CD4-positive, alpha-beta T cell (primary cell): ENCODE data around the gene SLC29A1. TPM values are rescaled to one million over a fixed set of nuclear protein-coding genes. Genes with fewer than 3 reads are reported as not detected.
A peak's percentile ranks its signal among the peaks of the same experiment; 100 is the strongest.
"Not testable (repeated sequence)": the region's sequence is repeated elsewhere in the genome, so short reads cannot be mapped to it uniquely, and the experiment has no call there.

Experiments
- ATAC-seq: fragments of 200-7000 bp; cut with Tn5 transposase; one replicate; pipeline ENCODE4 v1.10.0; 2022; ENCODE audit warnings: mild to moderate bottlenecking; ENCODE audit not compliant: poor library complexity
- CTCF ChIA-PET: fragments of 350-600 bp; sonication (Branson Sonifier 250); formaldehyde crosslinking; loops from one replicate; lab custom pipeline; 2021; ENCODE audit warnings: antibody characterized with exemption, inconsistent platforms; lab: Charles Lee
- POLR2A ChIA-PET: fragments of 350-600 bp; sonication (Branson Sonifier 250); formaldehyde crosslinking; loops from one replicate; lab custom pipeline; 2021; ENCODE audit warnings: antibody characterized with exemption, inconsistent platforms; lab: Charles Lee
- DNase-seq, 14 experiments: peaks; one replicate each; pipeline ENCODE4 v3.0.0-alpha.2; 2013 to 2020; ENCODE audit warnings: mixed read lengths in 2 of 14
- H3K27ac ChIP-seq, 2 donors: one replicate each; pipeline versions ENCODE4 v1.5.1 to v1.7.0; 2013; ENCODE audit warnings: low read length in 2 of 2, low read depth in 1 of 2, mild to moderate bottlenecking in 1 of 2
- H3K27me3 ChIP-seq, 2 experiments: 1 replicate in 1 of 2; 2 replicates in 1 of 2; pipeline versions ENCODE4 v1.6.1 to v1.7.0; 2013; ENCODE audit warnings: low read length in 2 of 2, control low read depth in 1 of 2, mild to moderate bottlenecking in 1 of 2, moderate library complexity in 1 of 2; ENCODE audit not compliant: insufficient read depth in 2 of 2, control insufficient read depth in 1 of 2
- H3K36me3 ChIP-seq: one replicate; pipeline ENCODE4 v1.6.1; 2013; ENCODE audit warnings: low read length, control low read depth; ENCODE audit not compliant: insufficient read depth
- H3K4me1 ChIP-seq: one replicate; pipeline ENCODE4 v1.6.1; 2013; ENCODE audit warnings: low read length, control low read depth; ENCODE audit not compliant: insufficient read depth
- H3K4me3 ChIP-seq: one replicate; pipeline ENCODE4 v1.5.1; 2013; ENCODE audit warnings: mild to moderate bottlenecking, low read length, moderate library complexity
- H3K9me3 ChIP-seq, 2 experiments: 1 replicate in 1 of 2; 2 replicates in 1 of 2; pipeline versions ENCODE4 v1.6.1 to v1.7.0; 2013; ENCODE audit warnings: low read length in 2 of 2, mild to moderate bottlenecking in 2 of 2, control low read depth in 1 of 2, moderate library complexity in 1 of 2; ENCODE audit not compliant: control insufficient read depth in 1 of 2, insufficient read depth in 1 of 2
- H3K27ac Mint-ChIP-seq: one replicate; pipeline ENCODE4 v1.8.0; 2020; ENCODE audit warnings: mixed read lengths
- H3K27me3 Mint-ChIP-seq: one replicate; pipeline ENCODE4 v1.8.0; 2021; ENCODE audit warnings: mixed read lengths
- H3K36me3 Mint-ChIP-seq: one replicate; pipeline ENCODE4 v1.8.0; 2021; ENCODE audit warnings: low read depth, mixed read lengths
- H3K4me1 Mint-ChIP-seq: one replicate; pipeline ENCODE4 v1.8.0; 2021; ENCODE audit warnings: low read depth, mixed read lengths
- H3K4me3 Mint-ChIP-seq: one replicate; pipeline ENCODE4 v1.8.0; 2020; ENCODE audit warnings: mild to moderate bottlenecking, mixed read lengths
- H3K9me3 Mint-ChIP-seq: one replicate; pipeline ENCODE4 v1.8.0; 2020; ENCODE audit warnings: mixed read lengths
- CTCF ChIP-seq: fragments of 200-600 bp; IDR thresholded peaks from one replicate; pipeline ENCODE4 v1.8.0; 2022; ENCODE audit warnings: antibody characterized with exemption, mild to moderate bottlenecking
- intact Hi-C, 2 experiments: fragments of 100-400 bp; cut with DNase I in 1 of 2; cut with micrococcal nuclease in 1 of 2; formaldehyde crosslinking; loops; one replicate each; pipeline versions ENCODE4 v1.15.1 to v1.9.0; 2023 to 2025; cut with DNase I, micrococcal nuclease
- total RNA-seq, 174 experiments: library from RNA in 2 of 174; stranded (reverse) in 2 of 174; gene quantifications; one replicate each; pipeline ENCODE4 v1.2.3 and lab custom pipeline; 2021 to 2026

Gene SLC29A1
- total RNA-seq, 2 experiments from 2014 or later: 0.67 to 1.3 TPM

DNA sequence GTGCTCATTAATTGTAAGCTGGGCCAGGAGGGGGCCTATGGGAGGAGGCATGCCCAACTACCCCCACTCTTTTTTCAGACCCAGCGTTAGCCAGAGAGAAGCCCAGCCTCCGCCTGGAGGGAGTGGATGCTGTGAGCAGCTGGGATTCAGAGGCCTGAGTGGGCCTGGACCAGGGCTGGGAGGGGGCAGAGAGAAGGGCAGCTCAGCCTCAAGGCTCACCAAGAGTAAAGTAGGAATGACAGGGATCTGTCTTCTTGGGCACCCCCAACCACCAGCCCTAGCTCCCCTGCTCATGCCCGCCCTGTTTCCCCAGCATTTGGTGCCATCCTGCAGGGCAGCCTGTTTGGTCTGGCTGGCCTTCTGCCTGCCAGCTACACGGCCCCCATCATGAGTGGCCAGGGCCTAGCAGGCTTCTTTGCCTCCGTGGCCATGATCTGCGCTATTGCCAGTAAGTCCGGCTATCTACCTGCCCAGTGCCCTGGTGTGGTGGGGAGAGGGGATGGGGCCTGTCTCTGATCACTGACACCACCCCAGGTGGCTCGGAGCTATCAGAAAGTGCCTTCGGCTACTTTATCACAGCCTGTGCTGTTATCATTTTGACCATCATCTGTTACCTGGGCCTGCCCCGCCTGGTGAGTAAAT lies 6.8 kb downstream of the SLC29A1 start:
- Histone ChIP-seq H3K27me3 (no peaks in the 10 kb centered on the region), H3K27ac (no peak overlapping the region), H3K9me3 (no peaks in the 10 kb centered on the region), H3K4me3 (no peak overlapping the region), H3K4me1 (peaks cover 3% of the 10 kb centered on the region), H3K36me3 (no peaks in the 10 kb centered on the region)
- no peak overlapping the region for H3K27ac Mint-ChIP-seq
- CTCF ChIA-PET: interaction anchor here (0.6 kb wide), 1 partner anchor 384 kb away, joined by 4 read pairs; no protein-coding TSS in a partner anchor
- no peaks in the 10 kb centered on the region for H3K4me1 Mint-ChIP-seq
- DNase-seq (no peak), ATAC-seq (no peak)
- no peaks in the 10 kb centered on the region for H3K27me3 Mint-ChIP-seq
- intact Hi-C loops: no loop called here
- TF ChIP-seq CTCF: no peak
- POLR2A ChIA-PET: no interaction called here
- H3K36me3 Mint-ChIP-seq: no peaks in the 10 kb centered on the region
- H3K4me3 Mint-ChIP-seq: no peak overlapping the region
- H3K9me3 Mint-ChIP-seq: no peaks in the 10 kb centered on the region

DNA sequence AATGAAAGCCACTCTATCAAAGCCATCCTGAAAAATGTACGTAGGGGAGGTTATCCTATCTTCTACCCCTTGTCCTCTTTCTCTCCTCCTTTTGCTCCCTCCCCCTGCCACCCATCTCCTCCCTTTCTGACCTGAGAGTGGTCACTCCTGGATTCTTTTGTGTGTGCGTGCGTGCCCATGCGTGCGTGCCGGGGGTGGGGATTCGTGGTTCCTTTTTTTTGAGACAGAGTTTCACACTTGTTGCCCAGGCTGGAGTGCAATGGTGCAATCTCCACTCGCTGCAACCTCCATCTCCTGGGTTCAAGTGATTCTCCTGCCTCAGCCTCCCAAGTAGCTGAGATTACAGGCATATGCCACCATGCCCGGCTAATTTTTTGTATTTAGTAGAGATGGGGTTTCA lies 8.0 kb downstream of the SLC29A1 start:
- H3K4me3 ChIP-seq, H3K4me3 Mint-ChIP-seq, CTCF ChIA-PET, POLR2A ChIA-PET, H3K4me1 ChIP-seq, intact Hi-C loops, H3K27ac Mint-ChIP-seq, H3K27me3 ChIP-seq, H3K9me3 ChIP-seq, ATAC-seq, H3K9me3 Mint-ChIP-seq, H3K36me3 ChIP-seq, H3K4me1 Mint-ChIP-seq, H3K27me3 Mint-ChIP-seq, H3K27ac ChIP-seq, H3K36me3 Mint-ChIP-seq: not testable (repeated sequence)
- peak in 1 of 14 experiments; percentile 36 for DNase-seq

DNA sequence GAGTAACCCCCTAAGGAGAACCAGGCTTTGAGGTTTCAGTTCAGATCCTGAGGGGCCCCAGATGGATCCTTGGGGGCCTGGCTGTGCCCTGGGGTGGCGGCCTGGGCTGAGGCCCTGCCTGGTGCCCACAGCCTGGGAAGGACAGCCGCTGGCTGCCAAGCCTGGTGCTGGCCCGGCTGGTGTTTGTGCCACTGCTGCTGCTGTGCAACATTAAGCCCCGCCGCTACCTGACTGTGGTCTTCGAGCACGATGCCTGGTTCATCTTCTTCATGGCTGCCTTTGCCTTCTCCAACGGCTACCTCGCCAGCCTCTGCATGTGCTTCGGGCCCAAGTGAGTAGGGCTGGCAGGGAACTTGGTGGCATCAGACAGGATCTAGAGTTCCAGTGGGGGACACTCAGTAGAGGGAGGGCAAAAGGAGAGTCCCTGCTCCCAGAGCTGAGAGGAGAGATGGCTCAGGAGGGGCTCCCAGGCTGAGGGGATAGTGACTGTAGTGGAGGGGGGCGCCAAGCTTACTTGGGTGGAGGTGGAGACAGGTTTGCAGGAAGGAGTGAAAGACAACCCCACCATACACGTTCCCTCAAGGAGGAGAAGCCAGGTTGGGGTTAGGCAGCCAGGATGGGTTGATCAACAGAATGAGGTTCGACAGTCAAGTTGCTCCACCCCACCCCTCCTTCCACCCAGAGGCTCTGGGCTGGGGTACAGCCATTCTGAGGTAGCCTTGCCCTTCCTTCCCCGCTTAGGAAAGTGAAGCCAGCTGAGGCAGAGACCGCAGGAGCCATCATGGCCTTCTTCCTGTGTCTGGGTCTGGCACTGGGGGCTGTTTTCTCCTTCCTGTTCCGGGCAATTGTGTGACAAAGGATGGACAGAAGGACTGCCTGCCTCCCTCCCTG lies 9.5 kb downstream of the SLC29A1 start:
- Histone ChIP-seq H3K4me3 (no peak overlapping the region), H3K27ac (no peak overlapping the region), H3K9me3 (no peaks in the 10 kb centered on the region), H3K36me3 (no peaks in the 10 kb centered on the region), H3K27me3 (no peaks in the 10 kb centered on the region), H3K4me1 (peaks cover 15% of the 10 kb centered on the region)
- H3K4me1 Mint-ChIP-seq: peaks cover 8% of the 10 kb centered on the region
- intact Hi-C loops: no loop called here
- ChIA-PET POLR2A (no interaction called here), CTCF (no interaction called here)
- no peaks in the 10 kb centered on the region for H3K27me3 Mint-ChIP-seq
- no peak overlapping the region for H3K27ac Mint-ChIP-seq
- no peaks in the 10 kb centered on the region for H3K9me3 Mint-ChIP-seq
- no peak for TF ChIP-seq CTCF
- no peaks in the 10 kb centered on the region for H3K36me3 Mint-ChIP-seq
- no peak for ATAC-seq
- DNase-seq: no peak
- no peak overlapping the region for H3K4me3 Mint-ChIP-seq
